Astrocyte of the spinal cord (primary cell): ENCODE measurements around the gene ASCC2.
A peak's percentile ranks its signal among the peaks of the same experiment; 100 is the strongest.
"Not testable (repeated sequence)": the region's sequence is repeated elsewhere in the genome, so short reads cannot be mapped to it uniquely, and the experiment has no call there.

Experiments used
- DNase-seq: peaks from one replicate; pipeline ENCODE4 v3.0.0; 2011; ENCODE audit warnings: low read depth, low spot score
- H3K4me3 ChIP-seq: 2 replicates; pipeline ENCODE4 v1.5.1; 2011; ENCODE audit warnings: low read depth, mild to moderate bottlenecking, low read length, moderate library complexity
- CTCF ChIP-seq: IDR thresholded peaks from 2 replicates; pipeline ENCODE4 v1.5.1; 2012; ENCODE audit warnings: low read depth, mild to moderate bottlenecking, low read length, inconsistent platforms
- in situ Hi-C: cut with HindIII; loops from 2 replicates; pipeline ENCODE4 v1.10.0; 2017; ENCODE audit warnings: low sequenced_read_pairs

Gene ASCC2

GRCh38 chr22:29842740-29843139 lies 4.7 kb upstream of the ASCC2 start:
- H3K4me3 ChIP-seq = no peak overlapping the region
- peak; percentile 86 for DNase-seq
- in situ Hi-C loops = no loop called here
- no peak for TF ChIP-seq CTCF

GRCh38 chr22:29842172-29842571 lies 4.1 kb upstream of the ASCC2 start:
- H3K4me3 ChIP-seq = no peak overlapping the region
- in situ Hi-C loops = no loop called here
- no peak for DNase-seq
- no peak for TF ChIP-seq CTCF

GRCh38 chr22:29840498-29840897 lies 2.4 kb upstream of the ASCC2 start:
- TF ChIP-seq CTCF = no peak
- H3K4me3 ChIP-seq = no peak overlapping the region
- in situ Hi-C loops = no loop called here
- no peak for DNase-seq

GRCh38 chr22:29839039-29839438 lies 965 bp upstream of the ASCC2 start:
- in situ Hi-C loops = no loop called here
- no peak for DNase-seq
- TF ChIP-seq CTCF = no peak
- H3K4me3 ChIP-seq = no peak overlapping the region

- DNase-seq = no peak
- peak overlapping the region; percentile 96 for H3K4me3 ChIP-seq
- no peak for TF ChIP-seq CTCF
- in situ Hi-C loops = no loop called here
These were observed 504 bp upstream of the ASCC2 start for GRCh38 chr22:29838599-29838956.

GRCh38 chr22:29836791-29837370 lies 1.2 kb downstream of the ASCC2 start:
- H3K4me3 ChIP-seq = peak overlapping the region; percentile 96
- DNase-seq, in situ Hi-C loops: not testable (repeated sequence)

- DNase-seq = no peak
- in situ Hi-C loops = no loop called here
- TF ChIP-seq CTCF = no peak
- H3K4me3 ChIP-seq = no peak overlapping the region
These were observed 4.0 kb downstream of the ASCC2 start for GRCh38 chr22:29834046-29834445.
